GM19395 (cell line): ENCODE measurements around the gene MRPL19.

Source experiments
- ATAC-seq: cut with Tn5 transposase; IDR thresholded peaks from one replicate; pipeline ENCODE4 v1.9.1; 2021; ENCODE audit warnings: mild to moderate bottlenecking, moderate library complexity; ENCODE audit not compliant: unreplicated experiment

MRPL19 gene

DNA sequence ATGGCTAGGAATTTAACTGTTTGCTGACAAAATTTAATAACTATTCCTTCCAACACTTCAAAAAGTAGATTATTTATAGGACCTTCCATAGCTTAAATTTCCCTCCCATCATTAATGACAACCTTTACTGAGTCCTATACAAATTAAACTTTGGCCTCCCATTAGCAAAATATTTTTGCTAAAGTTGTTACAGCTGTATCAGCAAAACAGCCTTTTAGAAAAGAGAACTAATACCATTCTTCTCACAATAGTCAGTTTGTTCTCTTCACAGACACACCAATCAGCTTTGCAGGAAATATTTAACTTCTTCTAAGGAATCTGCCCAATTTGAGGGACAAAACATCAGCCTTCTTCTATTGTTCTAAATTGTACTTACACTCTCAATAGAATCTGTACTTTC is 76.1 kb downstream of the MRPL19 start:
- ATAC-seq: no peak

DNA sequence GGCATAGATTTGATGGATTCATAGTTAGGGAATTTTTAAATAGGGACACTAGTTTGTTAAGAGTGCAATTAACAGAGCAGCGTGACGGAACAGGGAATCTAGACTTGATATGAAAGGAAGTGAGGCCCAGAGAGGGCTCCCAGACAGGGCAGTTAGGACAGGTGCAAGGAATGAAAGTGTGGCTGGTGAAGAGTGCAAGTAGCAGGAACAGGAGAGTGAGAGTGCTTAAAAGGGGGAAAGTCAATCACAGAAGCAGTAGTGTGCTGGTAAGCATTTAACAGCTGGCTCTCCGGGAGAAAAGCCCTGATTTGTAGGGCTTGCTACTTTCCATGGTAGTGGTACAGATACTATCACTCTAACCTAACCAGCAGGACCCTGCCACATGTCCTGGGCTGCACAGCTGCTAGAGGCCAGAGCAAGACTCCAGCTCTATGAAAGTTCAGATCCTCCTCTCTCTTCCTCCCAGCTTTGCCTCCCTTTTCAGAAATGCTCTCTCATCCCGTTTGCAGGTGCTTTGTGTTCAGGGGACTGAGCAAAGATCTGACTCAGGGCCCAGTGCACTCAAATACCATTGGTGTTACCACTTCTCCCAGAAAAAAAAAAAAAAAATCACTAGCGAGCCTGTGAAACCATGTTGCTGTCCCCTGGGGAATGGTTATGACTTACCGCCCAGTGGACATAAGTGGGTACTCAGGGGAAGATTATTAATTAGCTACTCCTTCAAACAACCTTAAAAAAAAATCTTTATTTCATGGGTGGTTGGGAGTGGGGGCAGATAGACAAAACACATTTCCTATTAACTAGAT is 82.2 kb downstream of the MRPL19 start:
- ATAC-seq: no peak

DNA sequence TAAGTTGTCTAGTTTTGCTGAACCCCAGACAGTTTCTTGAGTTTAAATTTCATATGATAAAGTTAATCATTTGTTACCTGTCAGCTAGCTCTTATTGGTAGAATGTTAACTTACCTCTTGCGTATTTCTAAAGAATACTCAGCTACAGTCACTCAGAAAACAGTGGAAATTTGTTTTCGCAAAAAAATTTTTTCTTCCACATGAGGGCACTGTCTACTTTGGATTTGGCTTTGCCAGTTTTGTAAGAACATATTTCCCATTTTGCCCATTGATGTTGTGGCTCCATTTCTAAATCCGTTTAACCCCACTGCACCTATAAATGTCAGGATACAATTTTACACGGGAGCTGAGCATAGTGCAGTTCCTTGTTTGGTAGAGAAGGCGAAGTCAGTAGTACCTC is 83.3 kb downstream of the MRPL19 start:
- ATAC-seq: no peak

DNA sequence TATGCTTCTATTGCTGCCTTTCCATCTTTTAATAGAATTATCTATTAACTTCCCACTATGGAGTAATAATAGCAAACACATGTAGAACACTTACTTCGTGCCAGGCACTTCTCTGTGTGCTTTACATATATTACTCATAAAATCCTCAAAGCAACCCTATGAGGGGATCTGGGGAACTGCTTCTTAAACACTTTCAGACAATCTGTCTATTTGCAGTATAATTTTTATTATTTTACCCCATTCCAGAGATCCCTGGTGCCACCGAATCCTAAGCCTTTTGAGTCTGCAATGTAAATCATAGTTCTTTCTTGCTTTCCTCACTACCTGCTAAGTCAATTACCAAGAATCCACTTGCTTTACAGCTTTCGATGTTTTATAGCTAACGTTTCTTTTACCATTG is 89.7 kb downstream of the MRPL19 start:
- no peak for ATAC-seq

DNA sequence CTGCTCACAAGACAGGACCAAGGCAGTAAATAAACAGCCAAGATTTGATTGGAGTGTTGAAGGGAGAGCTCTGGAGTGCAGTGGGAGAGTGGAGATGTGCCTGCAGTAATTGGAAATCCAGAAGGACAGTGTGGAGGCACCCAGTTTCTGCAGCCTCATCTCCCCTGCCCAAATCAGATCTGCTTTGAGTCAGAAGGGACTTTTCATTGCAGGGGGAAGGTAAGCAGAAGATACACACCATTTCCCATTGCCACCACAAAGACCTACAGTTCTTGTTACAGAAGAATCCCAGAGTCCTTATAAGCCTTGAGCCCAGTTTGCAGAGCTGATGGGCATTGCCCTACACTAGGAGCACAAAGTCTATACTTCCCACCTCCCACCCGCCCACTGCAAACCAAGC is 91.4 kb downstream of the MRPL19 start:
- no peak for ATAC-seq
